NB4 (cell line): ENCODE data around the gene ZBTB12.

Experiments used
- CTCF ChIP-seq: IDR thresholded peaks from one replicate; pipeline ENCODE4 v1.5.1; 2012; ENCODE audit warnings: low read depth, low read length
- MAX ChIP-seq: IDR thresholded peaks from 2 replicates; pipeline ENCODE4 v1.6.1; 2011; ENCODE audit warnings: low read depth, low read length
- MYC ChIP-seq: IDR thresholded peaks from 2 replicates; pipeline ENCODE4 v1.6.1; 2011; ENCODE audit warnings: low read depth, low read length
- POLR2A ChIP-seq: IDR thresholded peaks from 2 replicates; pipeline ENCODE4 v1.6.1; 2011; ENCODE audit warnings: mild to moderate bottlenecking; ENCODE audit not compliant: insufficient read length; ENCODE audit errors: extremely low read depth

- TF ChIP-seq CTCF: no peak
- TF ChIP-seq MAX: no peak
- no peak for TF ChIP-seq POLR2A
- no peak for TF ChIP-seq MYC
Measured at GRCh38 chr6:31947070-31947675, 45.3 kb upstream of the ZBTB12 start.
